WTC11 (cell line): ENCODE data around the gene RXRA. TPM values are rescaled to one million over a fixed set of nuclear protein-coding genes. Genes with fewer than 3 reads are reported as not detected.

Source experiments
- ATAC-seq: fragments of 200-7000 bp; cut with Tn5 transposase; 2 replicates; pipeline ENCODE4 v1.10.0; 2021; ENCODE audit warnings: mild to moderate bottlenecking, moderate library complexity
- CTCF ChIA-PET: fragments of 300-600 bp; sonication (Branson Sonifier 250); formaldehyde crosslinking; loops from one replicate; lab custom pipeline; 2021; ENCODE audit warnings: antibody characterized with exemption; lab: Charles Lee
- POLR2A ChIA-PET: fragments of 350-600 bp; sonication (Branson Sonifier 250); formaldehyde crosslinking; loops from one replicate; lab custom pipeline; 2021; ENCODE audit warnings: antibody characterized with exemption; lab: Charles Lee
- DNase-seq: peaks from one replicate; pipeline ENCODE4 v3.0.0; 2021; ENCODE audit warnings: low spot score
- H3K27ac Mint-ChIP-seq: 2 replicates; pipeline ENCODE4 v1.8.0; 2021; ENCODE audit warnings: mixed read lengths
- H3K27me3 Mint-ChIP-seq: 2 replicates; pipeline ENCODE4 v1.8.0; 2021; ENCODE audit warnings: low read depth, mild to moderate bottlenecking, moderate library complexity, mixed read lengths
- H3K36me3 Mint-ChIP-seq: 2 replicates; pipeline ENCODE4 v1.8.0; 2021; ENCODE audit warnings: mixed read lengths
- H3K4me1 Mint-ChIP-seq: 2 replicates; pipeline ENCODE4 v1.8.0; 2022; ENCODE audit warnings: mixed read lengths
- H3K4me3 Mint-ChIP-seq: 2 replicates; pipeline ENCODE4 v1.8.0; 2021; ENCODE audit warnings: mild to moderate bottlenecking, moderate library complexity, mixed read lengths
- H3K9me3 Mint-ChIP-seq: 2 replicates; pipeline ENCODE4 v1.8.0; 2021; ENCODE audit warnings: mixed read lengths
- ATF1 ChIP-seq: sonication (generic); formaldehyde crosslinking; IDR thresholded peaks from 2 replicates; pipeline ENCODE4 v1.8.1; 2023; ENCODE audit warnings: mild to moderate bottlenecking, moderate library complexity, missing genetic modification reagents
- ATF2 ChIP-seq: sonication (generic); formaldehyde crosslinking; IDR thresholded peaks from 2 replicates; pipeline ENCODE4 v1.8.1; 2022; ENCODE audit warnings: low read depth, missing genetic modification reagents, borderline replicate concordance
- CTCF ChIP-seq: fragments of 200-600 bp; IDR thresholded peaks from 2 replicates; pipeline ENCODE4 v1.8.0; 2022; ENCODE audit warnings: antibody characterized with exemption
- E2F5 ChIP-seq: sonication (generic); formaldehyde crosslinking; IDR thresholded peaks from 2 replicates; pipeline ENCODE4 v1.8.1; 2022; ENCODE audit warnings: mild to moderate bottlenecking, moderate library complexity, missing genetic modification reagents
- EMX1 ChIP-seq: fragments of 250-450 bp; sonication (Bioruptor Pico); IDR thresholded peaks from 2 replicates; pipeline ENCODE4 v1.8.0; 2021; ENCODE audit warnings: mild to moderate bottlenecking
- GABPB1 ChIP-seq: sonication (generic); formaldehyde crosslinking; IDR thresholded peaks from 2 replicates; pipeline ENCODE4 v1.8.1; 2023; ENCODE audit warnings: mild to moderate bottlenecking, missing genetic modification reagents
- GTF2I ChIP-seq: fragments of 250-450 bp; sonication (Bioruptor Pico); conservative IDR thresholded peaks from 2 replicates; pipeline ENCODE4 v1.4.0; 2021; ENCODE audit warnings: mild to moderate bottlenecking
- IRF2 ChIP-seq: sonication (generic); formaldehyde crosslinking; IDR thresholded peaks from 2 replicates; pipeline ENCODE4 v1.8.0; 2022; ENCODE audit warnings: low read depth, missing genetic modification reagents, borderline replicate concordance
- KAT7 ChIP-seq: sonication (generic); formaldehyde crosslinking; IDR thresholded peaks from 2 replicates; pipeline ENCODE4 v1.8.1; 2023; ENCODE audit warnings: missing genetic modification reagents, mild to moderate bottlenecking, borderline replicate concordance
- MAX ChIP-seq: sonication (generic); formaldehyde crosslinking; IDR thresholded peaks from 2 replicates; pipeline ENCODE4 v1.8.0; 2022; ENCODE audit warnings: mild to moderate bottlenecking, missing genetic modification reagents
- MXD4 ChIP-seq: fragments of 250-450 bp; sonication (Bioruptor Pico); IDR thresholded peaks from 2 replicates; pipeline ENCODE4 v1.8.0; 2021; ENCODE audit warnings: mild to moderate bottlenecking, moderate library complexity, borderline replicate concordance
- NFE2L1 ChIP-seq: sonication (generic); formaldehyde crosslinking; IDR thresholded peaks from 2 replicates; pipeline ENCODE4 v1.8.1; 2023; ENCODE audit warnings: missing genetic modification reagents
- PREB ChIP-seq: sonication (generic); formaldehyde crosslinking; IDR thresholded peaks from 2 replicates; pipeline ENCODE4 v1.8.1; 2022; ENCODE audit warnings: mild to moderate bottlenecking, missing genetic modification reagents, moderate library complexity, borderline replicate concordance
- SMAD3 ChIP-seq: sonication (generic); formaldehyde crosslinking; IDR thresholded peaks from 2 replicates; pipeline ENCODE4 v1.8.0; 2022; ENCODE audit warnings: missing genetic modification reagents, mild to moderate bottlenecking, borderline replicate concordance
- SOX15 ChIP-seq: fragments of 250-450 bp; sonication (Bioruptor Pico); IDR thresholded peaks from 2 replicates; pipeline ENCODE4 v1.9.0; 2021; ENCODE audit warnings: mild to moderate bottlenecking
- USF2 ChIP-seq: sonication (generic); formaldehyde crosslinking; IDR thresholded peaks from 2 replicates; pipeline ENCODE4 v1.8.1; 2023; ENCODE audit warnings: mild to moderate bottlenecking, missing genetic modification reagents, moderate library complexity
- ZBTB21 ChIP-seq: sonication (generic); formaldehyde crosslinking; IDR thresholded peaks from 2 replicates; pipeline ENCODE4 v1.8.1; 2023; ENCODE audit warnings: mild to moderate bottlenecking, missing genetic modification reagents, borderline replicate concordance
- ZBTB43 ChIP-seq: sonication (generic); formaldehyde crosslinking; IDR thresholded peaks from 2 replicates; pipeline ENCODE4 v1.8.1; 2023; ENCODE audit warnings: mild to moderate bottlenecking, missing genetic modification reagents
- ZMAT4 ChIP-seq: fragments of 250-450 bp; sonication (Bioruptor Pico); IDR thresholded peaks from 2 replicates; pipeline ENCODE4 v1.9.0; 2021; ENCODE audit warnings: mild to moderate bottlenecking
- ZNF121 ChIP-seq: sonication (generic); formaldehyde crosslinking; IDR thresholded peaks from 2 replicates; pipeline ENCODE4 v1.8.0; 2023; ENCODE audit warnings: missing genetic modification reagents
- ZNF317 ChIP-seq: sonication (generic); formaldehyde crosslinking; IDR thresholded peaks from 2 replicates; pipeline ENCODE4 v1.8.1; 2023; ENCODE audit warnings: low read depth, mild to moderate bottlenecking, moderate library complexity, missing genetic modification reagents, borderline replicate concordance
- ZNF416 ChIP-seq: fragments of 250-450 bp; sonication (Bioruptor Pico); IDR thresholded peaks from 2 replicates; pipeline ENCODE4 v1.9.0; 2021; ENCODE audit warnings: mild to moderate bottlenecking, inconsistent platforms
- ZNF425 ChIP-seq: fragments of 250-450 bp; sonication (Bioruptor Pico); conservative IDR thresholded peaks from 2 replicates; pipeline ENCODE4 v1.9.0; 2021; ENCODE audit warnings: mild to moderate bottlenecking
- total RNA-seq: library from RNA; stranded (reverse); gene quantifications from 3 replicates; pipeline ENCODE4 v1.2.3, GENCODE V29; 2021

The RXRA gene
- total RNA-seq, 1 experiment from 2014 or later = 27.5 TPM

GRCh38 chr9:134317400-134317789 is 8.9 kb upstream of the RXRA start:
- Mint-ChIP-seq H3K27ac (no peak overlapping the region), H3K4me1 (peaks cover 17% of the 10 kb centered on the region), H3K4me3 (no peak overlapping the region), H3K9me3 (peaks cover 4% of the 10 kb centered on the region; the same call in 1 of the 2 replicates), H3K27me3 (no peaks in the 10 kb centered on the region), H3K36me3 (no peaks in the 10 kb centered on the region)
- ATAC-seq = no peak
- DNase-seq = no peak
- ChIA-PET CTCF (interaction anchor here (0.6 kb wide), 1 partner anchor 132 kb away, joined by 6 read pairs; no protein-coding TSS in a partner anchor), POLR2A (no interaction called here)
- TF ChIP-seq ZNF416 = no peak
- TF ChIP-seq NFE2L1 (CRISPR knock-in tag) = no peak
- TF ChIP-seq SOX15 = no peak
- TF ChIP-seq ATF1 = no peak
- no peak for TF ChIP-seq GABPB1 (CRISPR knock-in tag)

GRCh38 chr9:134317790-134318414 is 8.4 kb upstream of the RXRA start:
- CTCF ChIA-PET = interaction anchor here (0.6 kb wide), 1 partner anchor 132 kb away, joined by 6 read pairs; no protein-coding TSS in a partner anchor
- POLR2A ChIA-PET = interaction anchor here (0.6 kb wide), 1 partner anchor 944 kb away, joined by 6 read pairs; no protein-coding TSS in a partner anchor
- Mint-ChIP-seq H3K4me1 (peaks cover 17% of the 10 kb centered on the region), H3K27me3 (no peaks in the 10 kb centered on the region), H3K27ac (no peak overlapping the region), H3K9me3 (no peaks in the 10 kb centered on the region), H3K36me3 (no peaks in the 10 kb centered on the region), H3K4me3 (no peak overlapping the region)
- no peak for ATAC-seq
- no peak for DNase-seq
- TF ChIP-seq MAX (CRISPR knock-in tag) = no peak
- no peak for TF ChIP-seq GTF2I
- TF ChIP-seq ZBTB21 (CRISPR knock-in tag) = no peak
- TF ChIP-seq ZNF425 (CRISPR knock-in tag) = no peak
- TF ChIP-seq PREB (CRISPR knock-in tag) = no peak
- no peak for TF ChIP-seq ZBTB43 (CRISPR knock-in tag)
- TF ChIP-seq EMX1 (CRISPR knock-in tag) = no peak
- TF ChIP-seq E2F5 (CRISPR knock-in tag) = no peak
- no peak for TF ChIP-seq ZNF317 (CRISPR knock-in tag)
- no peak for TF ChIP-seq CTCF
- no peak for TF ChIP-seq IRF2 (CRISPR knock-in tag)
- TF ChIP-seq MXD4 (CRISPR knock-in tag) = no peak
- no peak for TF ChIP-seq ZMAT4 (CRISPR knock-in tag)
- TF ChIP-seq ZNF121 (CRISPR knock-in tag) = no peak
- no peak for TF ChIP-seq ATF2 (CRISPR knock-in tag)
- no peak for TF ChIP-seq USF2 (CRISPR knock-in tag)
- TF ChIP-seq SMAD3 (CRISPR knock-in tag) = no peak
- no peak for TF ChIP-seq KAT7 (CRISPR knock-in tag)
